NCI-H2171 (cell line): Measurements from ENCODE around the gene UBXN10.

Experiments
- DNase-seq: peaks from one replicate; lab custom pipeline; 2025; lab: John Stamatoyannopoulos, UW

Gene UBXN10

GRCh38 chr1:20183035-20183434 is 2.9 kb upstream of the UBXN10 start:
- no peak for DNase-seq

DNA sequence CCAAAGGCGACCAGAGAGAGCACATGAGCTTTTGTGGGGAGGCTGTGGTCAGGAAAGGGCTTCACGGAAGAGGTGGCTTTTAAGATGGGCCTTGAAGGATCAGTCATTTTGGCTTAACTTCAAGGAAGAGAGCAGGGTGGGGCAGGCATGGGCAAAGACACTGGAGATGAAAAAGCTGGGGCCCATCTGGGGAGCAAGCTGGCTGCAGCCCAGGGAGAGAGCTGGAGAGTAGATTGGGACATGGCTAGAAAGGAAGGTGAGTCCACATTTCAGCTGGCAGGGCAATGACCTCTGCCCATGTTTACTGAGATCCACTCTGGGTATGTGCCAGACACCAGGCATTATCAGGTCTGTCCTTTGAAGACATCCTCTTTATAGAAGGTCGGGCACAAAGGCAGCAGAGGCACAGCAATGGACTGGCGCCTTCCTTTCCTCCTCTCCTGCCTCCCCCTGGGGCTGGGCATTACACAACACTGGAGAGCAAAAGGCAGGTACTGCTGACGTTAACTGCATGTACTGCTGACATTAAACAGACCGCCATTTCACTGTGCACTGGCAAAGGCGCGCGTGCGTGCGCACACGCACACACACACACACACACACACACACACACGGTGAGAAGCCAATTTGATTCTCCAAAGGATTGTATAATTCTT is 2.2 kb upstream of the UBXN10 start:
- DNase-seq = no peak

- no peak for DNase-seq
Measured at GRCh38 chr1:20184481-20184900, 1.4 kb upstream of the UBXN10 start.

DNA sequence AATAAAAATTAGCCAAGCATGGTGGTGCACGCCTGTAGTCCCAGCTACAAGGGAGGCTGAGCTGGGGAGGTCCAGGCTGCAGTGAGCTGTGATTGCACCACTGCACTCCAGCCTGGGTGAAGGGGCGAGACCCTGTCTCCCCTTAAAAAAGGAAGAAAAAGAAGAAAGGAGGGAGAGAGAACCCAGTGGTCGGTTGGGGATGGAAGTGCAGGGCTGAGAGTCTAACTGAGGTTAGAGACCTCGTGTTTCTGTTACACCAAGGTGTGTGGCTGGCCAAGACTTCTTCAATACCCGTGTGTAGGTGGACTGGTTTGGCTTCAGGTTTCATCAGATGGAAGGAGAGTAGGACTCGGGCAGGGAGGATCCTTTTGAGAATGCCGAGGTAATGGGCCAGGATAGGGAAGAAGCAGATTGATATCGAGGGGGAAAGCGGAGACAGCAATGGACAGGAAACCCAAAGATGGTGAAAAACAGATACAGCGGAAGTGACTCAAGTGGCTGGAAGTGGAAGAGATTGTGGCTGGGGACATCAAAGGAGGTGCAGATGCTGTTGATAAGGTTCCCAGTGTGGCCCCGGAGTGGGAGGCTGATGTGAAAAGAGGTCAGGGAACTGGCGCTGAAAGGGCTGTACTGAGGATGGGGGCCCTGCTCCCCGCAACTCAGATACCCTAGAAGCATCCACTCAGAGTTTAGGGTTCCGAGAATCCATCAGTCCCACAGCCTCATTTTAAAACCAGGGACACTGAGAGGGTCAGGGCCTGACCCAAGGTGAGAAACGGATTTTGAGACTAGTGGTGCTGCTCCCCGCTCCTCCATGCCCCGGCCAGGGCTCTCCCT is 681 bp upstream of the UBXN10 start:
- DNase-seq = no peak

- peak; percentile 79 for DNase-seq
Measured at GRCh38 chr1:20187103-20187812, 1.4 kb downstream of the UBXN10 start.

- no peak for DNase-seq
Measured at GRCh38 chr1:20187813-20188454, 2.0 kb downstream of the UBXN10 start.

- DNase-seq = no peak
Measured at GRCh38 chr1:20188455-20188817, 2.5 kb downstream of the UBXN10 start.

GRCh38 chr1:20189664-20190063 is 3.8 kb downstream of the UBXN10 start:
- DNase-seq = no peak

- no peak for DNase-seq
Measured at GRCh38 chr1:20190256-20191160, 4.6 kb downstream of the UBXN10 start.

GRCh38 chr1:20191266-20191825 is 5.5 kb downstream of the UBXN10 start:
- no peak for DNase-seq

DNA sequence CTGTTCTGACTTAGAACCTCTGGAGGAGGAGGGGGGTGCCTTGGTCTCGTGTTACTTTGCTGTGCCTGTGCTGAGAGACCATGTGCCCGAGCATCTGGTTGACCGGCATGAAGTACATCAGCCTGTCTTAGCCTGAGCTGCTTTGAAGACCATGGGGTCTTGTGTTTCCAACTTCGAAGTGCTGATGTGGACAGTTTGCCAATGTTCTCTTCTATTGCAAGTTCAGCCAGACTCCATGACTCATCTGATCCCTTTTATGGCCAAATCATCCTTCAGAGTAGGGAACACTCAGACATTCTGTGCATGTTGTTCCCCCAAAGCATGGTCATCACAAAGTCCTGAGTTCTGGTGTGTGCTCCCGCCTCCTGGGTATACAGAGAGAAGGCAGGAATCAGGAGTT is 6.5 kb downstream of the UBXN10 start:
- no peak for DNase-seq

DNA sequence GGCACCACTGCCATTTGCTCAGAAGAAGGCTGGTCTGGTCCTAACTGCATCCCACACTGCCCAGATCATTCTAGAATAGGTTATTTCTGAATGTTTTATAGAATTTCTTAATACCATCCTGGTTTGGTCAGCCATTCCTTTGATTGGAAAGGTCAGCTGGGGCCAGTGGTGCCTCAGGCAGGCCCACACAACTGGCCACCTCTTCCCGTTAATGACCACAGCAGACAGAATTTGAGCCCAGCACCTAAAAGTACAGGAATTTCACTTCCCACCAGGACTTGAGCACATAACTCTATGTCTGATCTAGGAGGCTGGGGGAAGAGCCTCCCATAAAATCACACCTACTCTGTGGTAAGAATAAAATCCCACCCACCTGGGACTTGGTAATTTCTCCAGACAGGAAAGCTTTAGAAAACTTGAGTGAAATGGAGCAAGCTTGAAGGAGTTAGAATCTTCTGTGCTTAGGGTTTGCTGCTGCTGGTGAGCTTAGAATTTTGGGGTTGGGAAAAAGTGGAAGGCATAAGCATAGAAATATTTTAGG is 7.0 kb downstream of the UBXN10 start:
- no peak for DNase-seq

DNA sequence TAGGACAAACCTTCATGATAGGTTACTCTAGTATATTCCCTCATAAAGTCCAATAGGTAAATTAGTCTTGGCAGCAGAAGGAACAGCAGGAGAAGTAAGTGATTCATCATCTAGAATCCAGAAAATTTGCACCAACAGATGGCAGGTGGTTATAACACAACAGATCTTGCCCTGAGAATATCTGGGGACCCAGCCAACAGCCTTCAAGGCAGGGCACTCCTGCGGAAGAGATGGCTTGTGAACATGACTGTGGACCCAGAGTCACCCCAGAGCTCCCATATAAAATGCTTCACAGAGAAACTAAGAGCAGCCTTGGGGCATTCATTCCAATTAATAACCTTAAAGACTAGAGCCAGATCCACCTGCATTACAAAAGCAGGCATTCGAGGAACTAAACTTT is 8.3 kb downstream of the UBXN10 start:
- peak; percentile 75 for DNase-seq

GRCh38 chr1:20194757-20195461 is 9.0 kb downstream of the UBXN10 start:
- peak; percentile 22 for DNase-seq

DNA sequence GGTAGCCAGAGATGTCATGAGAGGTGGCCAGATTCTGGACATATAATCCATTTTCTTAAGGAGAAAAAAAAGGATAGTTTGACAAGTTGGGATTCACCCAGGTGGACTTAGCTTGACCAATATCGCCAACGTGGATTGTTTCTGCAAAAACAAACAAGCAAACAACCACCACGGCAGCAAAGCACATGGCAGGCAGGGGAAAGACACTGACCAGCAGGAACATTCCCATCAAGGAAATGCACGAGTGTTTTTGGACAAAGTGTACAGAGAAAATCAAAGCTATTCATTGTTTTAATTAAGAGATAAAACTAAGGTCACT is 9.5 kb downstream of the UBXN10 start:
- no peak for DNase-seq

DNA sequence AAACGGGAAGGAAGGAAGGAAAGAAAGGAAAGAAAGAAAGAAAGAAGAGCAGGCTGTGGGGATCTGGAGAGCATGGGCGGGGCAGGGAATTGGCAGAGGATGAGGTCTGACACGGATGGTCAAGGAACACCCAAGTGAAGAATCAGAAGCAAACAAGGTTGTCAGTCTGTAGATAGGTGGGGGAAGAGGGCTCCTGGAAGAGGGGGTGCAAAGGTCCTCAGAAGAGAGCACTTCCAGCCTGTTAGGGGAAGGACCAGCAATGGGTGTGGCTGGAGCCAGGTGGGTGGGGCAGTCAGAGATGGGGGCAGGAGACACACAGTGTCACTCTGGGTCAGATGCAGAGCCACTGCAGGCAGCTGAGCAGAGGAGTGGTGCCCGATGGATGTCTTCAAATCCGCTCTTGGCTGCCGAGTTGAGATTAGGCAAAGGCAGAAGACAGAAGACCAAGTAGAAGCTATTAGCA is 11.5 kb downstream of the UBXN10 start:
- no peak for DNase-seq

GRCh38 chr1:20198296-20198695 is 12.4 kb downstream of the UBXN10 start:
- no peak for DNase-seq

- no peak for DNase-seq
Measured at GRCh38 chr1:20198918-20199317, 13.0 kb downstream of the UBXN10 start.

GRCh38 chr1:20199403-20199802 is 13.5 kb downstream of the UBXN10 start:
- DNase-seq = no peak

GRCh38 chr1:20199840-20200239 is 13.9 kb downstream of the UBXN10 start:
- no peak for DNase-seq
